DOHH2 (cell line): Measurements from ENCODE around the gene ARFGEF3.

Experiments
- CTCF ChIP-seq: fragments of 200-600 bp; sonication (generic); IDR thresholded peaks from one replicate; pipeline ENCODE4 v1.5.1; 2014; ENCODE audit warnings: antibody characterized with exemption, mild to moderate bottlenecking, low read depth, low read length; ENCODE audit not compliant: poor library complexity, severe bottlenecking
- EZH2phosphoT487 ChIP-seq: fragments of 200-600 bp; sonication (generic); IDR thresholded peaks from 2 replicates; pipeline ENCODE4 v1.6.1; 2017; ENCODE audit warnings: borderline replicate concordance, mild to moderate bottlenecking, antibody characterized with exemption, low read length, moderate library complexity, mixed read lengths

- TF ChIP-seq EZH2phosphoT487 (no peak), CTCF (no peak)
These were observed 149.5 kb downstream of the ARFGEF3 start for GRCh38 chr6:138311268-138311667.
